NB4 (cell line): ENCODE data around the gene RAE1.

Experiments
- CTCF ChIP-seq: IDR thresholded peaks from one replicate; pipeline ENCODE4 v1.5.1; 2012; ENCODE audit warnings: low read depth, low read length
- MAX ChIP-seq: IDR thresholded peaks from 2 replicates; pipeline ENCODE4 v1.6.1; 2011; ENCODE audit warnings: low read depth, low read length
- MYC ChIP-seq: IDR thresholded peaks from 2 replicates; pipeline ENCODE4 v1.6.1; 2011; ENCODE audit warnings: low read depth, low read length
- POLR2A ChIP-seq: IDR thresholded peaks from 2 replicates; pipeline ENCODE4 v1.6.1; 2011; ENCODE audit warnings: mild to moderate bottlenecking; ENCODE audit not compliant: insufficient read length; ENCODE audit errors: extremely low read depth

DNA sequence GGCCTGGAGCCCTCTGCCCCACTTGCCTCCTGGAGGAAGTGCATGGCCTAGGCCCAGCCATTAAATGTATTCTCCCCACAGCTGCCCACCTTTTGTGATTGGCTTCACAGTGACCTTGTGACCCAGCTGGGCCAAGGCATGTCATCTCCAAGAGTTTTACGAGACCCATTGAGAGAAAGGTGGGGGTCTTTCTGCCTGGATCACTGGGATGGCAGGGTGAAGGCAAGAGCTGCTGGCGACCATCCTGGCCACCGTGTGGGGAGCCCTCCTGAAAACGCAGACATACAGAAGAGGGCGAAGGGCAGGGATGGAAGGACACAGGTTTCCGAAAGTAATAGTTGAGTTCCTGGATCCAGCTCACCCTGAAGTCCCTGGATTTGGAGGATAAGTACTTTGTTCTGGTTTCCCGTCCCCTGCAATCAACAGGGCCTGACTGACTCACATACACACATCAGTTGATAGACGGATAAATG is 33.7 kb upstream of the RAE1 start:
- no peak for TF ChIP-seq CTCF
- TF ChIP-seq MAX = no peak
- no peak for TF ChIP-seq POLR2A
- no peak for TF ChIP-seq MYC
